ENCODE measurements around the gene ANKRD33.
"Not testable (repeated sequence)": the region's sequence is repeated elsewhere in the genome, so short reads cannot be mapped to it uniquely, and the experiment has no call there.

Gene ANKRD33

GRCh38 chr12:51884676-51885229 is 3.1 kb upstream of the ANKRD33 start:
- DNase-seq = no peak

GRCh38 chr12:51885294-51886020 is 2.4 kb upstream of the ANKRD33 start:
- DNase-seq = not testable (repeated sequence)

DNA sequence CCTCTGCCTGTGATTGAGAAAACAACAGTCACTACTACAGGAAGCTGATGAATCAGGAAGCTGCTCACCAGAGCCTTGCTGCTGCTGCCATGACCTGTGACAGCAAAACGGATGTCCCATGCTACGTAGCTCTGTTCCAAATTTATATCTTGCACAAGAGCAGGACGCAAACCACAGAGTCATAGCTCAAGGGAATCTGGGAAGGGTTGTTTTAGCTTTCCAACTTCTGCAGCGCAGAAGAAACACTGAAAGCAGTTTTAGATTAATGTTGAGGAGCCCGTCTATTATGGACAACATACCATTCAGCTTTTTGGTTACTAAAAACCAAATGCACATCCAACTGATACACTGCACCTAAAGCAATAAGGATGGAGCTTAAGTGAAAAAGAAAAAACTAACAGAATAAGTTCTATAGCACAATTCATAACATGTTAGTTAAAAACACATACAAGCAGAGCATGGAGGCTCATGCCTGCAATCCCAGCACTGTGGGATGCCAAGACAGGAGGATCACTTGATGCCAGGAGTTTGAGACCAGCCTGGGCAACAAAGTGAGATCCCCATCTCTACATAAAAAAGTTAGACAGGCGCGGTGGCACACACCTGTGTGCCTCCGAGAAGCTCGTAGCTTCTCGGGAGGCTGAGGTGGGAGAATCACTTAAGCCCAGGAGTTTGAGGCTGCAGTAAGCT is 1.7 kb upstream of the ANKRD33 start:
- DNase-seq = no peak

DNA sequence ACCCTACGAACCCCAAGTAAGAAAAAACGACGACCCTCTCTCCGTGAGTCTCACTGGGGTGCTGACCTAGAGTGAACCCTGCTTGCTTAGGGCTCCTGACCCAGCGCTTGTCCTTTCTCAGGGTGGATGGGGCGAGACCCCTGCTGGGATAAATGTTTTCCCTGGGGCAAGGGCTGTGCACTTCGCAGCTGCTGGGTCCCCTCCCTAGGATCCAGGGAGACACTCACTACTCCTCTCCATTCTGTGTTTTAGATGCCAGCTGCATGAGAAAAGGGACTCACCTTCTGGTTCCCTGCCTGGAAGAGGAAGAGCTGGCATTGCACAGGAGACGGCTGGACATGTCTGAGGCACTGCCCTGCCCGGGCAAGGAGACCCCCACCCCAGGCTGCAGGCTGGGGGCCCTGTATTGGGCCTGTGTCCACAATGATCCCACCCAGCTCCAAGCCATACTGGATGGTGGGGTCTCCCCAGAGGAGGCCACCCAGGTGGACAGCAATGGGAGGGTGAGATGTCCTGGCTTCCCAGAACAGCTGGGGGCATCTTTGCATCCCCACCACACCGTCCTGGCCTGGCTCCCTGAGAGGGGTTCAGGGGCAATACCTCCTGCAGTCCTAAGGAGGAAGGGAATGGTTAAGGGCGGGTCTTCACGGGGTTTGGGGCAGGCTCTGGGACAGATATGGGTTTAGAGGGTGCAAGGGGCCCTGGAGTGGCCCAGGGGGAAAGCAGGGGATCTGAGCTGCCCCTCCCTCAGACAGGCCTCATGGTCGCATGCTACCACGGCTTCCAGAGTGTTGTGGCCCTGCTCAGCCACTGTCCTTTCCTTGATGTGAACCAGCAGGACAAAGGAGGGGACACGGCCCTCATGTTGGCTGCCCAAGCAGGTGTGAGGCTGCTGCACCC is 663 bp downstream of the ANKRD33 start:
- DNase-seq = no peak

DNA sequence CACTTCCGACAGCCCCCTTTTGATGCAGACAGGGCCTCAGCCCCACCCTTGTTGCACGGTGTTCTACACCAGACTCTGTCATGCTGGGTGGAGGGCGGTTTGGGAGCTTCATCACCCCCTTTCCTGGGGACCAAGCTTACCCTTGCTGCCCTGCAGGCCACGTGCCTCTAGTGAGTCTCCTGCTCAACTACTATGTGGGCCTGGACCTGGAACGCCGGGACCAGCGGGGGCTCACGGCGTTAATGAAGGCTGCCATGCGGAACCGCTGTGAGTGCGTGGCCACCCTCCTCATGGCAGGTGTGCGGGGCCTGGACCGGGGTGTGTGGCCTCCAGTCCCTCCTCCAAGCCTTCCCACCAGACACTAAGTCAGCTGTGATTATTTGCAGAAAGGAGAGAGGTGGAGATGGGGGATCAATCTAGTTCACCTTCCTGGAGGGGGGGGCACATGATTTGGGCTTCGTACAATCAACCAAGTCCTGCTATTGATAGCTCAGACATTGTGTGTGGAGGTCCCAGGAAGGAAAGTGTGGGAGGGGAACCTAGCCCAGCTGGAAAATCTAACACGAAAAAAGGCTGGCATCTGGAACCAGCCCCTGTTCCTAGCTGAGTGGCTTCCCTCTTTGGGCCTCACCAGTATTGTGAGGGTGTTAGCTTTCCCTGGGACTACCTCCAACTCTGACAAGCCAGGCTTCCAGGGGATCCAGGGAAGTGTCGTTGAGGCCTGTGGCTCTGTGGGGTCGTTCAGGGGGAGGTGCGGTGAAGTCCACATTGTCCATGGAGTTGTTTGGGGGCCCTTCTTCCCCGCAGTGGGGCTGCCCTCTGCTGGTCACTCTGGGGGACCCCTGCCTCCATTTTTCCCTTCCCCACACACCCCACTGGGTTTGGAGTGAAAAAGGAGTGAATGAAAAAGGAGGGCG is 1.6 kb downstream of the ANKRD33 start:
- DNase-seq = no peak

DNA sequence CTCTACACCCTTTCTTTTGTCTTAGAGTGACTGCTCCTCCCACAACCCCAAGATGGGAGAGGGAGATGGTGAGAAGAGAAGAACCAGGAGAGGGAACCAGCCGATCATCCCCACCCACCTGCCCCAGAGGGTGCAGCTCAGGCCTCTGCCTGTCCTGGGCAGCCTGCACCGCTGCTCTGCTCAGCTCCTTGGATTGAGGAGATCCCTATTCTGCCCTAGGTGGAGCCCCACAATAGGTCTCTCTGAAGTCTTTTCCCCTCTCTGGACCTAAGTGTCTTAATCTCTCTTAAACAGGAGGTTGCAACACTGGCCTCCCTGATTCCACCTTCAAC is 2.2 kb downstream of the ANKRD33 start:
- no peak for DNase-seq

DNA sequence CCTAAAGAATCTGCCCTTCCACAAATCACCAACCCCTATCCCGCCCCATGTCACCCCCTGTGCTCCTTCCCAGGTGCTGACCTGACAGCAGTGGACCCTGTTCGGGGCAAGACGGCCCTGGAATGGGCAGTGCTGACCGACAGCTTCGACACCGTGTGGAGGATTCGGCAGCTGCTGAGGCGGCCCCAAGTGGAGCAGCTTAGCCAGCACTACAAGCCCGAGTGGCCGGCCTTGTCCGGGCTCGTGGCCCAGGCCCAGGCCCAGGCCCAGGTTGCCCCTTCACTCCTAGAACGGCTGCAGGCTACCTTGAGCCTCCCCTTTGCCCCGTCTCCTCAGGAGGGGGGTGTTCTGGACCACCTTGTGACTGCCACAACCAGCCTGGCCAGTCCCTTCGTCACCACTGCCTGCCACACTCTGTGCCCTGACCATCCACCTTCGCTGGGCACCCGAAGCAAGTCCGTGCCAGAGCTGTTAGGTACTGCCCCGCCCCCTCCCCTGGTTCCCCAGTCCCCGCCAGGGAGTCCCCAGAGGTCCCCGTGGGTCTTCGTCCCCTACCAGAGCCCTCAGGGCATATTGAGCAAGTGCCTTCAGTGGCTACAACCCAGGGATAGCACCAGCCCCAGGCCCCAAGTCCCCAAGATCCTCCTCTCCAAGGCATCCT is 2.7 kb downstream of the ANKRD33 start:
- DNase-seq = no peak

GRCh38 chr12:51891843-51892242 is 3.9 kb downstream of the ANKRD33 start:
- DNase-seq = no peak

DNA sequence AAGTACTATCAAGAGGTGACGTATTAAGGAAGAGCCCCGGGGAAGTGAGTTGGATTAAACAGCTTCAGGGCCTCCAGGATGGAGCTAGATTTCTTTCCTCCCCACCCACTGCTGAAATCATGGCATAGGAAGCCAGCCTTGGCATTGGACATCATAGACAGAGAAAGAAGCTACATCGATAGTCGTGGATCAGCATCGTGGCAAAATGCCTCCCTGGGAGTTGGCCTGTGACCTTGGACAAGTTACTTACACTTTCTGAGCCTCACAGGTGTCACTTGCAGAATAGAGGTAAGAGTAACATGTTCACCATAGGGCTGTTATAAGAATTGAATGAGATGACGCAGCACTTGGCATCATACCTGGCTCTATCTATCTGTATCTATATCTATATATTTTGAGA is 5.9 kb downstream of the ANKRD33 start:
- DNase-seq = no peak

DNA sequence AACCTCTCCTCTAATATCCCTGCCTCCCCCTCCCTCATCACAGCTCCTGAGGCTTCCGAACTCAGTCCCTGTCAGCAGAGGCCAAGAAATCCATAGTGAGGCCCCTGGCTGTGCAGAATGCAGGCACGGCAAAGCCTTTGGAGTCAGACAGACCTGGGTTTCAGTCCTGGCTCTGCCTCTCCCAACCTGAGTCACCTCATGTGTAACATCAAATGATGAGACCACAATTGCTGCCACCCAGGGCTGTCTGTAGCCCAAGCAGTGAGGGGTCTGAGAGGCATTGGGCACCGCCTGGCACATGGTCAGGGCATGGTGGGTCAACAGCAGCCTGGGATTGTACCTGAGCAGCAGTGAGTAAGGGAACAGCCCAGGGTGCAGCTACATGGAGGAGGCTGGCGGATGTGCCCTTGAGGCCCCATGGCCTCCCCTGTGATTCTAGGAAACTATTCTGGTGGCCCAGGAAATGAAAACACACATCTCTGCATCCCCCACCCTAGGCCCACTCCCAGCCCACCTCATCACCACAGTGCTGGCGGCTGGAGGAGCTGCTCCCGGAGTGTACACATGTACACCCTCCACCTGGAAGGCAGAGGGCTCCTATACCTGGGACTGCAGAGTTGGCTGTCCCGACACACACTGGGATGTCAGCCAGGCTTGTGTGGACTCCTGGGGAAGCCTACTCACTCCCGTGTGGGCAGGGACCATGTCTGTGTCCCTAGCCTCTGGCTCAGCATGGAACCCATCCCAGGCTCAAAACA is 7.7 kb downstream of the ANKRD33 start:
- no peak for DNase-seq

GRCh38 chr12:51896236-51896635 is 8.3 kb downstream of the ANKRD33 start:
- DNase-seq = no peak

DNA sequence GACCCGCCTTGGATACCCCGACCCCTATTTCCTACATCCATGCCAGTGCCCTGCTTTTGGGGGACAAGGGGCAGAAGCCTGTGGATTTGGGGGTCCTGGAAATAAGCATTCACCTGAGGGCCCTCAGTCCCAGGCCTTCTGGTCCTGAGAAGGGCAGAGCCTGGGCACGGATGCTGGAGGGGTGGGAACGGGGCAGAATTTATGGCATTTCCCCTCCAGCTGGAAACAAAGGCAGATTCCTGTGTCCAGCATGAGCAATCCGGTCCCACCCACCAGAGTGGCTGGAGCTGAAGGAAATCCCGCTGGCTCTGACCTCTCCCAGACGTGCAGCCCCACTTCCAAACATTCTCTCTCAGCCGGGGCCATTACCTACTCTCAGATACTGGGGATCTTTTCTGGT is 9.3 kb downstream of the ANKRD33 start:
- DNase-seq = no peak

GRCh38 chr12:51898506-51898905 is 10.6 kb downstream of the ANKRD33 start:
- no peak for DNase-seq

DNA sequence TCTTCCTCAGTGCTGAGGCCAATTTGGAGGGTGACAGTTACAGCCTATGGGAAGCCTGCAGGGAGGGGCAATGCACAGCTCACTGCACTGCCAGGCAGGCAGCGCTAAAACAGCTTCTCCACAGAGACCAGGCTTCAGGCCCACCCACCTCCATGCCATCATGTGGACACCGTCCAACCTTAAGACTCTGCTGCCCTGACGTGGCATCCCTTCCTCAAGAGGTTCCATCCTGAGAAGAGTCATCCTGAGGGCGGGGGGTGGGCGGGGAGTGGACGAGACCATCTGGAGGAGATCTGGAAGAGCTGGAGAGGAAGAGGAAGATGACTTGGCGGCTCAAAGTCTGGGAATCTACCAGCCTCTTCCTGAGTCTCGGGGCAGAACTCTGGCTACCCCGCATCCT is 11.0 kb downstream of the ANKRD33 start:
- no peak for DNase-seq

DNA sequence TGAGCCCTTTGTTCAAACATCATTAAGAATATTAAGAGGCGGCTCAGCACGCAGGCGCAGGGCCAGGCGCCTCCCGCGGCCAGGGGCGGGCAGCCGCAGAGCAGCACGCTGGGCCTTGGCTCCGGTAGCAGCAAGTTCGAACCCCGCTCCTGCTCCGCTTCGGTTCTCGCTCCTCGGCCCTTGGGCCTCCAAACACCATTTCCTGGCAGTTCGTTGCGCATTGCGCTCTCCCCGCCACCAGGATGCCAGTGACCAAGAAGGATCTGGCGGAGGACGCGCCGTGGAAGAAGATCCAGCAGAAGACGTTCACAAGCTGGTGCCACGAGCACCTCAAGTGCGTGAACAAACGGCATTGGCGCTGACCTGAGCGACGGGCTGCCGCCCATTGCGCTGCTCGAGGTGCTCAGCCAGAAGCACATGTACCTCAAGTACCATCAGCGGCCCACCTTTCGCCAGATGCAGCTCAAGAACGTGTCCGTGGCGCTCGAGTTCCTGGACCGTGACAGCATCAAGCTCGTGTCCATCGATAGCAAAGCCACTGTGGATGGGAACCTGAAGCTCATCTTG is 12.5 kb downstream of the ANKRD33 start:
- DNase-seq = no peak

DNA sequence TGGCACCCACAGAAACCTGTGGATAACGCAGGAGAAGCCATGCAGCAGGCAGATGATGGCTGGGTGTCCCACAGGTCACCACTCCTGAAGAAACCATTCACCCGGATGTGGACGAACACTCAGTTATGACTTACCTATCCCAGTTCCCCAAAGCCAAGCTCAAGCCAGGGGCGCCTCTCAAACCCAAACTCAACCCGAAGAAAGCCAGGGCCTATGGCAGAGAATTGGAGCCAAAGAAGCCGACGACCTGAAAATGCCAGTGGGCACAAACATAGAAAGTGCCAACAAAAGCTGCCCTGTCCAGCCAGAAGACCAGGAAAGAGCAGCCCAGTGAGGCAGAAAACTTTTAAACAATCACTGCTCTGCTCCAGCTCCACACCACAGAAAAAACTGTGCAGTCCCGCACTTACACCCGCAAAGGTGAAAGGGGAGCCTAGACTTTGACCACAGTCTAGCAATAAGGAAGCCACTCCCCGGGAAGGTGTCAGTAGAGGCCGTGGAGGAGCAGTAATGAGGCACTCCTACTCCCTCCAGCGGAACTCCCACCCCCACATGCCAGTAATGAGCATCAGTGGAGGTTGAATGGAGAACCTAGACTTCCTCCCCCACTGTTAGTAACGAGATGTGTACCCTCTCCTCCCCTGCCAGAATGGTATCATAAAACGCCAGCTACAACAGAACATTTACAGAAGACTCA is 13.4 kb downstream of the ANKRD33 start:
- no peak for DNase-seq

DNA sequence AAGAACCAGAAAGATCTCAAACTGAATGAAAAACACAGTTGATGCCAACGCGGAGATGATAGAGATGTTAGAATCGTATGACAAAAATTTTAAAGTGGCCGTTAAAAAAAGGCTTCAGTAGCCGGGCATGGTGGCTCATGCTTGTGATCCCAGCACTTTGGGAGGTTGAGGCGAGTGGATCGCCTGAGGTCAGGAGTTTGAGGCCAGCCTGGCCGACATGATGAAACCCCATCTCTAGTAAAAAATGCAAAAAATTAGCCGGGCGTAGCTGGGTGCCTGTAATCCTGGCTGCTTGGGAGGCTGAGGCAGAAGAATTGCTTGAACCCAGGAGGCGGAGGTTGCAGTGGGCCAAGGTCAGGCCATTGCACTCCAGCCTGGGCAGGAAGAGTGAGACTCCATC is 14.0 kb downstream of the ANKRD33 start:
- no peak for DNase-seq

GRCh38 chr12:51904951-51905470 is 17.1 kb downstream of the ANKRD33 start:
- no peak for DNase-seq
